GM18907 (cell line): ENCODE results near the gene HEPHL1.

Experiments used
- ATAC-seq: cut with Tn5 transposase; IDR thresholded peaks from one replicate; pipeline ENCODE4 v1.9.1; 2021; ENCODE audit warnings: mild to moderate bottlenecking, moderate library complexity; ENCODE audit not compliant: unreplicated experiment

HEPHL1 gene

DNA sequence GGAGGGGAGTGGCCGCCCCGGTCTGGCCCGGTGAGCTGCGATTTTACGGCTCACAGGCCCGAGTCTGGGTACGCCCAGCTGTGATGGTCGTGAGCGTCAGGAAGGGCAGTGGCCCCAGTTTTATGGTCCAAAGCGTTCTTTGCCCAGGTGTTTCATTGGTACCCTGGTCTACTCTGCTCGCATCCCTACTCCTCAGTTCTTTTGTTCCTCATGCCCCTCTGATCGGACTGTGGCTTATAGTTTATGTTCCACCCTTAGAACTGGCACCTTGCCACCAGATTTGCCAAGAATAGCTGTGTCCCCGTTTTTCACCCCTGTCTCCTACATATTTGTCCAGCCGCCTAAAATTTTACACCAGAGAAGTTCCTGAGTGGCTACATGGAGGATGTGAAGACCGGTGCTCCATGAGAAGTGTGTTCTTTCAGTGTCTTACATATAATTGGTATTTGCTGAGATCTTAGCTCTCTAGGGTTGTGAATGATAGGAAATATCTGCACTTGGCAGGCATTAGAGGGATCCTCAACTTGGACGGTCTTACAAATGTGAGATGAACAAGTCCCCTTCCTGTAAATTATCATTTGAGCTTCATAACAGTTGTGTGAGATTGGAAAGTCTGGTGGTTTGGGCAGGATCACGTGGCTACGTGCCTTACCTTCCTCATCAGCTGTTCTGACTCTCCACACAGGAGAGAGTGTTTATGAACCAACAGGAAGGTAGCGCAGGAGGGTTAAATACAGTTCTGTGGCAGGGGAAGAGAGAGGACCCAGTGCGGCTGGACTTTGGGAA is 108.6 kb downstream of the HEPHL1 start:
- no peak for ATAC-seq

- no peak for ATAC-seq
Observed at GRCh38 chr11:94130298-94131046, 109.3 kb downstream of the HEPHL1 start.

DNA sequence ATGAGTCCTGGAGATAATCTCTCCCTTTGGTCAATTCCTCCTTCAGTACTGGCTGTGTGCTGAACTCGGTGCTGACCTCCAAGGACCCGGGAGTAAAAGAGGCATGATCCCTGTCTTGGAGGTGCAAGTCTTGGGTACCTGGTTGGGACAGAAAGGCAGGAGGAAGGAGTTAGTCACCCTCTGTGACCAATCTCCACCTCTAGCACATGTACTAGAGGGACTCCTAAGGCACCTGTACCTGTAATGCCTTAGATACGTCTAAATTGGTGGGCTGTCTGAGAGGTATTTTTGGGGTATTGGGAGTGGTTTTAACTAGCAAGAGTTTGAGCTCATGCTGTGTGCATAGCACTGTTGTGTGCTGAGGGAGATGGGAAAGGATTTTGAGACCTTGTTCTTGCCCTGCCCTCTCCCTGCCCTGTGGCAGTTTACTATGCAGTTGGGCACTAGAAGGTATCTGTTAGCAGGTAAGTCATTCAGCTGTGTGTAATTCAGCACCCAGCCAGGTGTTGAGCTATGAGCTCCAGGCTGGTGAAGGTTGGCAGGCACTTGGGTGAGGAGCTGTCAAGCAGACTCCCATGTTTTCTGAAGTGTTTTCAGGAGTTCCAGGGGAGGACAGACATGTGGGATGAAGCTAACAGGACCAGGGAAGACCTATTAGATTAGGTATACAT is 110.0 kb downstream of the HEPHL1 start:
- no peak for ATAC-seq

GRCh38 chr11:94131718-94132115 is 110.6 kb downstream of the HEPHL1 start:
- ATAC-seq: no peak

DNA sequence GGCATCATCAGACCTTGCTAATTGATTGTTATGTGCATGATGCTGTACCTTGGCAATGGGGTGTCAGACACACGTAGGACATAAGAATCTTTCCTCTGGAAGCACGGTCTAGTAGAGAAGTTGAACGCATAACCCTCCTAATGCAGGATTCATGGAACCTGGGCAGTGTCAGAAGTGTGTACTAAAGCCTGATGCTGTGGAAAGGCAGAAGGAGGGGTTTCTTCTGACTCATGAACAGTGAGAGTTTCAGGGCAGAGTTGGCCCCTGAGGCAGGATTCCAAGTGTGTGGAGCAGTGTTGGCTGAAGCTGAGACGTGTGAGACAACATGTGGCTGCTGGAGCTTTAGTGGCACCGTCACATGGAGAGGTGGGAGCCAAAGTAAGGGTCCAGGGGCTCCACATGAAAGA is 111.0 kb downstream of the HEPHL1 start:
- no peak for ATAC-seq

DNA sequence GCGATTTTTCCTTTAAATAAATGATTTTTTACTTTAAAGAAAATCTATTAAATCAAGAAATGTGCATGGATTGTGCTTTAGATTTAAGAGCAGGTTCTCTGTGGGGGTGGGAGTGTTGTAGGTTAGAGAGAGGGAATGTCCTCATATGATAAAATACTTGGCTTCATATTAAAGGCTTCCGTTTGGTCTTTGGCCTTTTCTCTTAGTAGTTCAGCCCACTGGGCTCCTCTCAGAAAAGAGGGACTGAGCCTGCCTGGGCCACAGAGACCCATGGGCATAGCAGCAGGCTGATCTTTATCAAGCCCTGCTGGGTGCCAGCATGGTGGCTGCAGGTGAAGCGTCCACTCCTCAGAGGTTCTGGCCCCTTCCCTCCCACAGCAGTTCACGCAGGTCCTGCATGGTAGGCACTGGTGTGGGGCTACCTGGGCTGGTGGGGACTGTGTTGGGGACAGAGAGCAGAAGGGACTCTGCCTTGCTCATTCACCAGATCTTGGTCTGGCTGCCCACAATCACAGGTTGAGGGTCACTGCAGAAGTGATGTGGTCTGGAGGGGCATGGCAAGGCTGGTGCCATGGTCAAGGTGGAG is 111.8 kb downstream of the HEPHL1 start:
- no peak for ATAC-seq

GRCh38 chr11:94133752-94134151 is 112.6 kb downstream of the HEPHL1 start:
- no peak for ATAC-seq

GRCh38 chr11:94134651-94135512 is 113.7 kb downstream of the HEPHL1 start:
- peak; percentile 60 for ATAC-seq

GRCh38 chr11:94139416-94139815 is 118.3 kb downstream of the HEPHL1 start:
- ATAC-seq: no peak

GRCh38 chr11:94140154-94140655 is 119.1 kb downstream of the HEPHL1 start:
- no peak for ATAC-seq

DNA sequence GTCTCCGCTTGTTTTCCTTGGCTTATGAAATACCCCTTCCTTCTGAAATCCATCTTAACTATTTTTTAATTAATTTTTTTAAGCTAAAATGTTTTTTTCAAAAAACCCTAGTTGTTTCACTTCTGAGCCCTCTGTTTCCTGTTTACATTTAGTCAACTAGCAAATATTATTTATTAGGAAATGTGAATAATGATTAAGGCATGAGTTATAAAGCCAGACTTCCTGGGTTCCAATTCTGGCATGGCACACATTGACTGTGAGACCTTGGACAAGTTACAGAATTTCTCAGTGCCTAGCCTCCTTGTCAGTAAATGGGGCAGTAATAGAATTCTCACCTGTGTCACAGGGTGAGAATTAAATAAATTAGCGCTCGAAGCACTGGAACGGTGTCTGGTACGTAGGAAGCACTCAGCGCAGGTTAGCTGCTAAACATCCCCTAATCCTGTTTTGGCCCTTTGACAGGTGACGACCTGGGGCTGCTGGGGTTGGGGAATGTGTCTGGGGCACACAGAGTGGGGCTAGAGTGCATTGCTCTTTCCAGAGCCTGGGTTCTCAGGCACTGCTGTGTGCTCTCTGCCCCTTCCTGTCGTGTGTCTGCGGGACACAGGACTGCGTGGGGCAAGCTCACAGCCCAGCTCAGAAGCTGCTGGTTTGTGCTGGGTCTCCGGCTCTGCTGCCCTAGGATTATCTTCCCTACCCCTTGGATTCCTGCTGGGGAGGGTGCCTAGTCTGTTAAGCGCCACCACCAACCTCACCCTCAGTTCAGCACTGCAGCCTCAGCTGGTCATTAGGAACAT is 120.6 kb downstream of the HEPHL1 start:
- no peak for ATAC-seq

GRCh38 chr11:94142308-94143281 is 121.4 kb downstream of the HEPHL1 start:
- ATAC-seq: peak; percentile 51

DNA sequence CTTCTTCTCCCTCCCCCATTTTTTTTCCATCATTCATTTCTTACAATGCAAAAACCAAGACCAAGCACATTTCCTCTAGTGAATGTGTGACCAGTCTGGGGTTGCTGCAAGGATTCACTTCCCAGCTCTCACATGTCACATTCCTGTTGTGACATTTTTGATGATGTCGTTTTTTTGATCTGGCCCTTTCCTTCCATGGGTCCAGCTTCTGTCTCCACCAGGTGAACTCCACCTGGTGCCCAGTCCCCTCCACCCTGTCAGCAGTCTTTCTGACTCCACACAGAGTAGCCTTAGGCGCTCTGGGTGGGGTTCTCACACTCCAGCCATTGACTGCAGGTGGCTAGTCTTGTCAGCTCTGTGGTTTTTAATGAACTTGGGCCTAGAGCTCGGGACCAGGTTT is 123.1 kb downstream of the HEPHL1 start:
- ATAC-seq: no peak

GRCh38 chr11:94144664-94145063 is 123.5 kb downstream of the HEPHL1 start:
- no peak for ATAC-seq

- ATAC-seq: no peak
Observed at GRCh38 chr11:94145431-94145830, 124.3 kb downstream of the HEPHL1 start.

DNA sequence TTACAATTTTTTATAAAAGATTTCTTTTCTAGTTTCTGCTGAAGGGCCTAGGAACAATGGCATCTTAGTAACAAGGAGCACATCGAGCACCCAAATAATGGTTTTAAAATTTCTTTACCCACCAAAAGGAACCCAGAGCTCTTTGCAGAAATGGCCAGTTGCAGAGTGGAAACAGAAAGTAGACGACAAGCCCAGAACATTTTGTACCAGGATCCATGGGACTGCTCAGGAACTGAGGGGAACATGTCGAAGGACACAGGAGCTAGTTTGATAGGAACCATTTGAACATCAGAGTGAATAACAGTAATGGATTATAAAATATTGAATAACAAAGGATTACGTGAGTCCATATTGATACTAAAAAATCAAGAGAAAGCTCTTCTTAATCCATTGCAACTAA is 124.8 kb downstream of the HEPHL1 start:
- no peak for ATAC-seq

- ATAC-seq: peak; percentile 51
Observed at GRCh38 chr11:94147433-94147845, 126.3 kb downstream of the HEPHL1 start.

DNA sequence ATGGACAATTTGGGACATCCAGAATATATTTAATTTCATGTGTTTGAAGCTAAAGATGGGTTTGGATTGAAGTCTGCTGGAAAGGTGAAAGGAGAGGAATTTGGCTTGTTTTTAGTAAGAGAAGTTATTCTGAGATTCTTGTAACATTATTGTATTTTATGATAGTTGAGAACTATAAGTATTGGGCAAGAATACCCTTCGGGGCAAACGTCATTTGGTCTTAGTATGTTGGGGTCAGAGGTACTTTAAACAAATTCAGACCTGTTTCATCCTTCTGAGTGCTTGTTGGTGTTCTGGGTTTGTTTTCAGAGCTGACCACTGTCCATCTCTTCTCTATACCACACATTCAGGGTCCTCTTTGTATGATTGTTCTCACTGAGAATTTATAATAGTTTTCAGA is 127.0 kb downstream of the HEPHL1 start:
- no peak for ATAC-seq
